SK-N-SH treated with all-trans-retinoic acid at 6 μM for 48 hours (cell line): ENCODE data around the gene RASD1.

Experiments
- ATAC-seq: fragments of 200-7000 bp; cut with Tn5 transposase; 3 replicates; pipeline ENCODE4 v1.9.1; 2020; ENCODE audit warnings: mild to moderate bottlenecking, moderate library complexity
- ARNTL ChIP-seq: fragments of 450-650 bp; formaldehyde crosslinking; IDR thresholded peaks from 2 replicates; pipeline ENCODE4 v1.5.0; 2020; ENCODE audit warnings: low read depth, mild to moderate bottlenecking, moderate library complexity, borderline replicate concordance
- BACH2 ChIP-seq: fragments of 250-450 bp; sonication (Bioruptor Pico); IDR thresholded peaks from 2 replicates; pipeline ENCODE4 v1.9.0; 2021; ENCODE audit warnings: mild to moderate bottlenecking, borderline replicate concordance
- CSDC2 ChIP-seq: fragments of 250-450 bp; sonication (Bioruptor Pico); IDR thresholded peaks from 2 replicates; pipeline ENCODE4 v1.5.0; 2020; ENCODE audit warnings: mild to moderate bottlenecking, moderate library complexity
- ESRRG ChIP-seq: fragments of 250-450 bp; sonication (Bioruptor Pico); IDR thresholded peaks from 2 replicates; pipeline ENCODE4 v1.6.1; 2021; ENCODE audit warnings: mild to moderate bottlenecking
- GLIS3 ChIP-seq: fragments of 250-450 bp; sonication (Bioruptor Pico); IDR thresholded peaks from 2 replicates; pipeline ENCODE4 v1.5.0; 2020; ENCODE audit warnings: mild to moderate bottlenecking, moderate library complexity
- OSR1 ChIP-seq: fragments of 250-450 bp; sonication (Bioruptor Pico); IDR thresholded peaks from 2 replicates; pipeline ENCODE4 v1.8.0; 2022; ENCODE audit warnings: moderate library complexity, mild to moderate bottlenecking, inconsistent platforms
- POU6F1 ChIP-seq: fragments of 250-450 bp; sonication (Bioruptor Pico); IDR thresholded peaks from 2 replicates; pipeline ENCODE4 v1.8.0; 2021; ENCODE audit warnings: low read depth, mild to moderate bottlenecking, moderate library complexity, borderline replicate concordance
- PPARA ChIP-seq: fragments of 250-450 bp; sonication (Bioruptor Pico); IDR thresholded peaks from 2 replicates; pipeline ENCODE4 v1.5.0; 2020; ENCODE audit warnings: mild to moderate bottlenecking, borderline replicate concordance
- RARB ChIP-seq: fragments of 250-450 bp; sonication (Bioruptor Pico); IDR thresholded peaks from 2 replicates; pipeline ENCODE4 v1.8.0; 2021; ENCODE audit warnings: mild to moderate bottlenecking, moderate library complexity
- SNAI2 ChIP-seq: fragments of 250-450 bp; sonication (Bioruptor Pico); IDR thresholded peaks from 2 replicates; pipeline ENCODE4 v1.5.0; 2020; ENCODE audit warnings: mild to moderate bottlenecking, moderate library complexity
- TCF4 ChIP-seq: fragments of 250-450 bp; sonication (Bioruptor Pico); IDR thresholded peaks from 2 replicates; pipeline ENCODE4 v1.8.0; 2021; ENCODE audit warnings: mild to moderate bottlenecking, moderate library complexity, borderline replicate concordance
- TSHZ2 ChIP-seq: fragments of 250-450 bp; sonication (Bioruptor Pico); IDR thresholded peaks from 2 replicates; pipeline ENCODE4 v1.5.0; 2020; ENCODE audit warnings: mild to moderate bottlenecking, moderate library complexity
- ZC3H10 ChIP-seq: fragments of 250-450 bp; sonication (Bioruptor Pico); IDR thresholded peaks from 2 replicates; pipeline ENCODE4 v1.5.1; 2021; ENCODE audit warnings: mild to moderate bottlenecking, moderate library complexity
- ZFP3 ChIP-seq: fragments of 250-450 bp; sonication (Bioruptor Pico); IDR thresholded peaks from 2 replicates; pipeline ENCODE4 v1.5.0; 2020; ENCODE audit warnings: mild to moderate bottlenecking, moderate library complexity
- ZFP30 ChIP-seq: fragments of 450-650 bp; formaldehyde crosslinking; IDR thresholded peaks from 2 replicates; pipeline ENCODE4 v1.5.0; 2022; ENCODE audit warnings: mild to moderate bottlenecking, moderate library complexity
- ZNF565 ChIP-seq: fragments of 450-650 bp; formaldehyde crosslinking; conservative IDR thresholded peaks from 2 replicates; pipeline ENCODE4 v1.5.0; 2020; ENCODE audit warnings: low read depth, mild to moderate bottlenecking, moderate library complexity
- ZNF70 ChIP-seq: fragments of 450-650 bp; formaldehyde crosslinking; IDR thresholded peaks from 2 replicates; pipeline ENCODE4 v1.5.0; 2020; ENCODE audit warnings: mild to moderate bottlenecking, moderate library complexity
- ZNF8 ChIP-seq: fragments of 450-650 bp; formaldehyde crosslinking; IDR thresholded peaks from 2 replicates; pipeline ENCODE4 v1.5.0; 2020; ENCODE audit warnings: mild to moderate bottlenecking, moderate library complexity
- TF ChIP-seq, protein P1 (sequence below): fragments of 250-450 bp; sonication (Bioruptor Pico); IDR thresholded peaks from 2 replicates; pipeline ENCODE4 v1.8.0; 2020; ENCODE audit warnings: mild to moderate bottlenecking, moderate library complexity, borderline replicate concordance
- TF ChIP-seq, protein P2 (sequence below): fragments of 250-450 bp; sonication (Bioruptor Pico); IDR thresholded peaks from 2 replicates; pipeline ENCODE4 v1.5.1; 2021; ENCODE audit warnings: mild to moderate bottlenecking, moderate library complexity

Gene RASD1

DNA sequence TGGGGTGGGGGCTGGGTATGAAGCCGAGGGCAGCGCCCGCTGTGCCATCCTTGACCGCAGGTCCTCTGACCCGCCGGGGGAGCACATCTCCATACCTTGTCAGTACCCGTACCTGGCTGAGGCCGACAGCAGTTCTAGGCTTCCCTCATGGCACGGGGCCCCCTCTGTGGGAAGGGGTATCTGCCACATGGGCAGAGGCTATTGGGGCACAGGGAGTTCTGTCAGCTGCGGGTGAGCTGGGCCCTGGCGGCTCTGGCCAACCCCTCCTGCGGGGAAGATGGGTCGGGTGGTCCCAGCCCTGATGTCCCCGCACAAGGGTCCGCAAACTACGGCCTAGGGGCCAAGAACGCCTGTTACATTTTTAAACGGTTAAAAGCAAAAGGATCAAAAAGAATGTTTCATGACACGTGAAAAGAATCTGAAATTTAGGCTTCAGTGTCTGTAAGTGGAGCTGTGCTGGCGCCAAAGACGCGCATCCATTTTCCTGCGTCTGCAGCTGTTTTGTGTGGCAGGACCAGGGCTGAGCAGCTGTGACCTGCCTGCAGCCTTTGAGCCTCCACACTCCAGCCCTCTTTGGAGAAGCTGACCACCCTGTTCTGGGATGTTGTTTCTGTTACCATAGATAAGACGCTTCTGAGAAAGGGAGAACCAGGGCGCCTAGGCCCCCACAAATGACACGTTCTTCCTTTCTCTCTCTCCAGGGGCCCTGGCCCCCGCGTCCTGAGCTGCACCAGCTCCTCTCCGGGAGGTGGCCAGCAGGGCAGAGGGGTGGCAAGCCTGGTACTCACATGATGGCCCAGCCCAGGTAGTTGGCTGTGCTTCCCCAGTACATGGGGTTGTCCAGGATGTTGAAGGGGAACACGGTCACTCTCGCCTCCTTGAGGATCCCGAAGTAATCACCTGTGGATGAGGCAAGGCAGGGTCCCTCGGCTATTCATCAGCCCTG, 12.7 kb upstream of the RASD1 start (continued):
- TF ChIP-seq TSHZ2 (CRISPR knock-in tag) (no peak), PPARA (CRISPR knock-in tag) (no peak), TCF4 (no peak), SNAI2 (CRISPR knock-in tag) (no peak), ESRRG (CRISPR knock-in tag) (no peak), ZNF8 (CRISPR knock-in tag) (no peak), ZNF70 (CRISPR knock-in tag) (no peak), ZC3H10 (CRISPR knock-in tag) (no peak), CSDC2 (CRISPR knock-in tag) (no peak), ZFP30 (CRISPR knock-in tag) (no peak)

DNA sequence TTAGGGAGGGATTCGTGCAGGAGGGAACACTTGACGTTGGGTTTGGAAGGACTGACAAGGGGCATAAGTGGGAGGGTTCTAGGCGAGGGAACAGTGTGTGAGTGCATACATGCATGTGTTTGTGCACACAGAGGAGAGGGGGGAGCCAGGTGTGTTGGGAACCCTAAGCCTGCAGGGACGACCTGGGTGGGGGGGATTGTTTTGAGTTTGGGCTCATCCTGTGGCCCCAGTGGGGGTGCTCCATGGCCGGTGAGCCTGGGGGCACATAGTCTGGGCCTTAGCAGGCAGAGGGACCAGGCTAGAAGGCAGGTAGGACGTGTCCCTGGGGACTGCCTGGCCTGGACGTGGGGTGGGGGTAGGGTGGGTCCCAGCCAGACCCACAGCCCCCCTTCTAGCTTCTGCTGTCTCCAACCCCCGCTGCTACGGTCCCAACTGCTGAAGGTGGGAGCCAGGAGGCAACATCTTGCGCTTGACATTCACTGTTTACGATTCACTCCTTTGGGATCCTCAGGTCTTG, 11.9 kb upstream of the RASD1 start:
- no peak for ATAC-seq
- TF ChIP-seq BACH2 (CRISPR knock-in tag) (no peak), GLIS3 (CRISPR knock-in tag) (no peak), OSR1 (no peak), PPARA (CRISPR knock-in tag) (no peak), TCF4 (no peak)
- TF ChIP-seq, all 23 proteins: peak for 0

- ATAC-seq, result no peak
- no peak for TF ChIP-seq ZNF565 (CRISPR knock-in tag)
- TF ChIP-seq RARB, result no peak
- no peak for TF ChIP-seq SNAI2 (CRISPR knock-in tag)
- TF ChIP-seq ESRRG (CRISPR knock-in tag), result no peak
- TF ChIP-seq ZC3H10 (CRISPR knock-in tag), result no peak
- no peak for TF ChIP-seq POU6F1
- no peak for TF ChIP-seq ZNF8 (CRISPR knock-in tag)
- no peak for TF ChIP-seq CSDC2 (CRISPR knock-in tag)
- no peak for TF ChIP-seq OSR1
- TF ChIP-seq, protein P1, sequence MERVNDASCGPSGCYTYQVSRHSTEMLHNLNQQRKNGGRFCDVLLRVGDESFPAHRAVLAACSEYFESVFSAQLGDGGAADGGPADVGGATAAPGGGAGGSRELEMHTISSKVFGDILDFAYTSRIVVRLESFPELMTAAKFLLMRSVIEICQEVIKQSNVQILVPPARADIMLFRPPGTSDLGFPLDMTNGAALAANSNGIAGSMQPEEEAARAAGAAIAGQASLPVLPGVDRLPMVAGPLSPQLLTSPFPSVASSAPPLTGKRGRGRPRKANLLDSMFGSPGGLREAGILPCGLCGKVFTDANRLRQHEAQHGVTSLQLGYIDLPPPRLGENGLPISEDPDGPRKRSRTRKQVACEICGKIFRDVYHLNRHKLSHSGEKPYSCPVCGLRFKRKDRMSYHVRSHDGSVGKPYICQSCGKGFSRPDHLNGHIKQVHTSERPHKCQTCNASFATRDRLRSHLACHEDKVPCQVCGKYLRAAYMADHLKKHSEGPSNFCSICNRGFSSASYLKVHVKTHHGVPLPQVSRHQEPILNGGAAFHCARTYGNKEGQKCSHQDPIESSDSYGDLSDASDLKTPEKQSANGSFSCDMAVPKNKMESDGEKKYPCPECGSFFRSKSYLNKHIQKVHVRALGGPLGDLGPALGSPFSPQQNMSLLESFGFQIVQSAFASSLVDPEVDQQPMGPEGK (CRISPR knock-in tag), result no peak
- TF ChIP-seq ZFP3, result no peak
- TF ChIP-seq TCF4, result no peak
- no peak for TF ChIP-seq GLIS3 (CRISPR knock-in tag)
- no peak for TF ChIP-seq PPARA (CRISPR knock-in tag)
- TF ChIP-seq, protein P2, sequence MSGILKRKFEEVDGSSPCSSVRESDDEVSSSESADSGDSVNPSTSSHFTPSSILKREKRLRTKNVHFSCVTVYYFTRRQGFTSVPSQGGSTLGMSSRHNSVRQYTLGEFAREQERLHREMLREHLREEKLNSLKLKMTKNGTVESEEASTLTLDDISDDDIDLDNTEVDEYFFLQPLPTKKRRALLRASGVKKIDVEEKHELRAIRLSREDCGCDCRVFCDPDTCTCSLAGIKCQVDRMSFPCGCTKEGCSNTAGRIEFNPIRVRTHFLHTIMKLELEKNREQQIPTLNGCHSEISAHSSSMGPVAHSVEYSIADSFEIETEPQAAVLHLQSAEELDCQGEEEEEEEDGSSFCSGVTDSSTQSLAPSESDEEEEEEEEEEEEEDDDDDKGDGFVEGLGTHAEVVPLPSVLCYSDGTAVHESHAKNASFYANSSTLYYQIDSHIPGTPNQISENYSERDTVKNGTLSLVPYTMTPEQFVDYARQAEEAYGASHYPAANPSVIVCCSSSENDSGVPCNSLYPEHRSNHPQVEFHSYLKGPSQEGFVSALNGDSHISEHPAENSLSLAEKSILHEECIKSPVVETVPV, result no peak
- no peak for TF ChIP-seq ARNTL (CRISPR knock-in tag)
- TF ChIP-seq BACH2 (CRISPR knock-in tag), result no peak
- TF ChIP-seq, all 23 proteins: peak for 0
Observed at GRCh38 chr17:17507465-17508011, 11.3 kb upstream of the RASD1 start.
